ENCODE measurements around the gene ATP2C2.

- TF ChIP-seq EZH2 (IDR thresholded peaks at IDR 0.05) (no peak), ZNF274 (IDR thresholded peaks at IDR 0.05; ENCODE audit: low read depth, low read length) (no peak), YY1 (IDR thresholded peaks at IDR 0.05; ENCODE audit: extremely low read depth, insufficient replicate concordance, low read depth, low read length) (no peak), POLR2AphosphoS5 (IDR thresholded peaks at IDR 0.05; ENCODE audit: low read depth, low read length) (no peak), SP1 (IDR thresholded peaks at IDR 0.05; ENCODE audit: low read depth) (no peak), POLR2A (IDR thresholded peaks at IDR 0.05; ENCODE audit: borderline replicate concordance, extremely low read depth, insufficient read depth, insufficient read length) (no peak)
- TF ChIP-seq, protein P1, sequence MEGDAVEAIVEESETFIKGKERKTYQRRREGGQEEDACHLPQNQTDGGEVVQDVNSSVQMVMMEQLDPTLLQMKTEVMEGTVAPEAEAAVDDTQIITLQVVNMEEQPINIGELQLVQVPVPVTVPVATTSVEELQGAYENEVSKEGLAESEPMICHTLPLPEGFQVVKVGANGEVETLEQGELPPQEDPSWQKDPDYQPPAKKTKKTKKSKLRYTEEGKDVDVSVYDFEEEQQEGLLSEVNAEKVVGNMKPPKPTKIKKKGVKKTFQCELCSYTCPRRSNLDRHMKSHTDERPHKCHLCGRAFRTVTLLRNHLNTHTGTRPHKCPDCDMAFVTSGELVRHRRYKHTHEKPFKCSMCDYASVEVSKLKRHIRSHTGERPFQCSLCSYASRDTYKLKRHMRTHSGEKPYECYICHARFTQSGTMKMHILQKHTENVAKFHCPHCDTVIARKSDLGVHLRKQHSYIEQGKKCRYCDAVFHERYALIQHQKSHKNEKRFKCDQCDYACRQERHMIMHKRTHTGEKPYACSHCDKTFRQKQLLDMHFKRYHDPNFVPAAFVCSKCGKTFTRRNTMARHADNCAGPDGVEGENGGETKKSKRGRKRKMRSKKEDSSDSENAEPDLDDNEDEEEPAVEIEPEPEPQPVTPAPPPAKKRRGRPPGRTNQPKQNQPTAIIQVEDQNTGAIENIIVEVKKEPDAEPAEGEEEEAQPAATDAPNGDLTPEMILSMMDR (IDR thresholded peaks at IDR 0.05 in 2 of 3, conservative IDR thresholded peaks at IDR 0.05 in 1 of 3; ENCODE audit: borderline replicate concordance in 1 of 3, insufficient read depth in 1 of 3, low read depth in 2 of 3, low read length in 2 of 3) = no peak
These were observed 130.7 kb downstream of the ATP2C2 start for GRCh38 chr16:84498859-84499620.

Measured in HCT116 (cell line).